Measurements from ENCODE around the gene TRIM47.

GRCh38 chr17:75848523-75849278, 29.7 kb downstream of the TRIM47 start:
- TF ChIP-seq CTCF (IDR thresholded peaks at IDR 0.05) (peak; percentile 94), POLR2AphosphoS5 (IDR thresholded peaks at IDR 0.05; ENCODE audit: low read depth, low read length) (no peak), TCF7L2 (IDR thresholded peaks at IDR 0.05; ENCODE audit: low read depth, low read length) (no peak), SIN3A (IDR thresholded peaks at IDR 0.05; ENCODE audit: borderline replicate concordance, insufficient read depth, low read depth, low read length) (no peak)
